ENCODE measurements around the gene POMGNT1.

POMGNT1 gene

GRCh38 chr1:46183926-46184557 lies 14.2 kb downstream of the POMGNT1 start:
- H3K4me3 ChIP-seq (ENCODE audit: low read depth, low read length) = no peak overlapping the region
- H3K9me3 ChIP-seq (ENCODE audit: control insufficient read depth, insufficient read depth, low read depth, low read length) = no peaks in the 10 kb centered on the region
- POLR2A ChIA-PET = interaction anchor here (0.7 to 1.3 kb wide), 7 partner anchors 10 to 131 kb away, joined by 3 to 8 read pairs (median 4); partner anchors contain the start of genes PIK3R3, POMGNT1 and RAD54L
- TF ChIP-seq KLF10 (tag by site-specific recombination; IDR thresholded peaks at IDR 0.05) = no peak
- TF ChIP-seq PRDM4 (tag by site-specific recombination; IDR thresholded peaks at IDR 0.05) = peak; percentile 53; the same call in 1 of the 2 replicates
- H3K36me3 ChIP-seq (ENCODE audit: control insufficient read depth in 2 of 2, insufficient read depth in 1 of 2, low read length in 2 of 2) = peaks cover 0 to 22% of the 10 kb centered on the region in 2 experiments; a peak in 1 of 3 replicates
- peaks cover 3% of the 10 kb centered on the region; the same call in 1 of the 2 replicates for H3K4me1 ChIP-seq (ENCODE audit: control insufficient read depth, insufficient read depth, low read length)
- CTCF ChIA-PET = interaction anchor here (6.2 to 9.3 kb wide), 2 partner anchors 40 to 148 kb away, joined by 71 to 148 read pairs; no protein-coding TSS in a partner anchor
- H3K27ac ChIP-seq (ENCODE audit: extremely low read depth, low read depth, low read length) = peak overlapping the region; percentile 66; the same call in 1 of the 2 replicates

DNA sequence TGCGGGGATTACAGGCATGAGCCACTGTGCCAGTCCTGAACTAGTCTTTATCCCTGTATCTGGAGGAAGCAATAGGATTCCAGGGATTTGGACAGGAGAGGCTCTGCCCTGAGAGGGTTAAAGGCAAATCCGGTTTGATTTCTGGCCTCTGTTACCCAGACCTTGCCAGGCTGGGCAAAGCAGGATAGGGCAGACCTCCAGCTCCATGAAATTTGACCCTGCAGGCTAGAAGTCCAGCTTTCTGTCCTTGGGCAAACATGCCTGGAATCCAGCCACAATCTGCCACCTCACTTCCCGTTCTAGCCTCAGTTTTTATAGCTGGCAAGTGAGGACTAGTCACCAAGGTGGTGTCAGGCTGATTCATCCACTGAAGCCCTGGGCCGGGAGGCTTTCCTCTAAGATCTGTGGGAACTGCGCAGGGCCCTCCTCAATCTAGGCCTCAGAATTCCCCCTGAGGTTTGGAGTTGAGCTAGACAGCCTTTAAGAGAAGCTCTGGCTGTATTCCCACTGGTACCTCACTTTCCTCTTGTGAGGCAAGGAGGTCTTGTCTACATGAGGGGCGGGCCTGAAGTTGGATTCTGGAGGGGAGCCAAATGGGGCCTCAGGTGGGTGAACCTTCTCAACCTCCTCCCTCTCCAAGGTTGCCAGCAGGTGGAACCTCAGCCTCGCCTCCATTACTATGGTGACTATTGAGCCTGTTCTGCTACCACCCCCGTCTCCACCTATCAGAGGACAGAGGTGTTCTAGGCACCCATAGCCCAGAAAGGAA lies 15.0 kb downstream of the POMGNT1 start:
- no peak overlapping the region for H3K4me3 ChIP-seq (ENCODE audit: low read depth, low read length)
- H3K27ac ChIP-seq (ENCODE audit: extremely low read depth, low read depth, low read length) = peak overlapping the region; percentile 66
- CTCF ChIA-PET = interaction anchor here (0.5 to 9.3 kb wide), 3 partner anchors 41 to 349 kb away, joined by 3 to 148 read pairs (median 71); no protein-coding TSS in a partner anchor
- POLR2A ChIA-PET = interaction anchor here (0.7 to 1.3 kb wide), 7 partner anchors 11 to 130 kb away, joined by 3 to 8 read pairs (median 4); partner anchors contain the start of genes PIK3R3, POMGNT1 and RAD54L
- peaks cover 0 to 14% of the 10 kb centered on the region in 2 experiments; a peak in 1 of 3 replicates for H3K36me3 ChIP-seq (ENCODE audit: control insufficient read depth in 2 of 2, insufficient read depth in 1 of 2, low read length in 2 of 2)
- H3K9me3 ChIP-seq (ENCODE audit: control insufficient read depth, insufficient read depth, low read depth, low read length) = no peaks in the 10 kb centered on the region
- peaks cover 3% of the 10 kb centered on the region; the same call in 1 of the 2 replicates for H3K4me1 ChIP-seq (ENCODE audit: control insufficient read depth, insufficient read depth, low read length)
- TF ChIP-seq ZNF585B (tag by site-specific recombination; IDR thresholded peaks at IDR 0.05) (no peak), ZNF626 (tag by site-specific recombination; IDR thresholded peaks at IDR 0.05) (no peak), BCL11A (tag by site-specific recombination; IDR thresholded peaks at IDR 0.05; ENCODE audit: low read depth) (no peak), AEBP2 (tag by site-specific recombination; IDR thresholded peaks at IDR 0.05; ENCODE audit: borderline replicate concordance) (no peak), ZNF549 (tag by site-specific recombination; IDR thresholded peaks at IDR 0.05) (no peak), ZBTB17 (tag by site-specific recombination; IDR thresholded peaks at IDR 0.05) (peak; percentile 68), SCRT1 (tag by site-specific recombination; IDR thresholded peaks at IDR 0.05; ENCODE audit: borderline replicate concordance) (0 out of 2 replicates have a peak, but pooled peaks have one; percentile 9), KLF9 (tag by site-specific recombination; IDR thresholded peaks at IDR 0.05; ENCODE audit: low read depth) (no peak), ZFP3 (tag by site-specific recombination; IDR thresholded peaks at IDR 0.05; ENCODE audit: low read depth) (no peak), ZFHX2 (tag by site-specific recombination; conservative IDR thresholded peaks at IDR 0.05) (0 out of 2 replicates have a peak, but pooled peaks have one; percentile 8)
- TF ChIP-seq, protein P1, sequence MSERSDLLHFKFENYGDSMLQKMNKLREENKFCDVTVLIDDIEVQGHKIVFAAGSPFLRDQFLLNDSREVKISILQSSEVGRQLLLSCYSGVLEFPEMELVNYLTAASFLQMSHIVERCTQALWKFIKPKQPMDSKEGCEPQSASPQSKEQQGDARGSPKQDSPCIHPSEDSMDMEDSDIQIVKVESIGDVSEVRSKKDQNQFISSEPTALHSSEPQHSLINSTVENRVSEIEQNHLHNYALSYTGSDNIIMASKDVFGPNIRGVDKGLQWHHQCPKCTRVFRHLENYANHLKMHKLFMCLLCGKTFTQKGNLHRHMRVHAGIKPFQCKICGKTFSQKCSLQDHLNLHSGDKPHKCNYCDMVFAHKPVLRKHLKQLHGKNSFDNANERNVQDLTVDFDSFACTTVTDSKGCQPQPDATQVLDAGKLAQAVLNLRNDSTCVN (tag by site-specific recombination; optimal IDR thresholded peaks at IDR 0.05) = no peak
- TF ChIP-seq, protein P2, sequence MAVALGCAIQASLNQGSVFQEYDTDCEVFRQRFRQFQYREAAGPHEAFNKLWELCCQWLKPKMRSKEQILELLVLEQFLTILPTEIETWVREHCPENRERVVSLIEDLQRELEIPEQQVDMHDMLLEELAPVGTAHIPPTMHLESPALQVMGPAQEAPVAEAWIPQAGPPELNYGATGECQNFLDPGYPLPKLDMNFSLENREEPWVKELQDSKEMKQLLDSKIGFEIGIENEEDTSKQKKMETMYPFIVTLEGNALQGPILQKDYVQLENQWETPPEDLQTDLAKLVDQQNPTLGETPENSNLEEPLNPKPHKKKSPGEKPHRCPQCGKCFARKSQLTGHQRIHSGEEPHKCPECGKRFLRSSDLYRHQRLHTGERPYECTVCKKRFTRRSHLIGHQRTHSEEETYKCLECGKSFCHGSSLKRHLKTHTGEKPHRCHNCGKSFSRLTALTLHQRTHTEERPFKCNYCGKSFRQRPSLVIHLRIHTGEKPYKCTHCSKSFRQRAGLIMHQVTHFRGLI (tag by site-specific recombination; IDR thresholded peaks at IDR 0.05) = no peak
- TF ChIP-seq, protein P3, sequence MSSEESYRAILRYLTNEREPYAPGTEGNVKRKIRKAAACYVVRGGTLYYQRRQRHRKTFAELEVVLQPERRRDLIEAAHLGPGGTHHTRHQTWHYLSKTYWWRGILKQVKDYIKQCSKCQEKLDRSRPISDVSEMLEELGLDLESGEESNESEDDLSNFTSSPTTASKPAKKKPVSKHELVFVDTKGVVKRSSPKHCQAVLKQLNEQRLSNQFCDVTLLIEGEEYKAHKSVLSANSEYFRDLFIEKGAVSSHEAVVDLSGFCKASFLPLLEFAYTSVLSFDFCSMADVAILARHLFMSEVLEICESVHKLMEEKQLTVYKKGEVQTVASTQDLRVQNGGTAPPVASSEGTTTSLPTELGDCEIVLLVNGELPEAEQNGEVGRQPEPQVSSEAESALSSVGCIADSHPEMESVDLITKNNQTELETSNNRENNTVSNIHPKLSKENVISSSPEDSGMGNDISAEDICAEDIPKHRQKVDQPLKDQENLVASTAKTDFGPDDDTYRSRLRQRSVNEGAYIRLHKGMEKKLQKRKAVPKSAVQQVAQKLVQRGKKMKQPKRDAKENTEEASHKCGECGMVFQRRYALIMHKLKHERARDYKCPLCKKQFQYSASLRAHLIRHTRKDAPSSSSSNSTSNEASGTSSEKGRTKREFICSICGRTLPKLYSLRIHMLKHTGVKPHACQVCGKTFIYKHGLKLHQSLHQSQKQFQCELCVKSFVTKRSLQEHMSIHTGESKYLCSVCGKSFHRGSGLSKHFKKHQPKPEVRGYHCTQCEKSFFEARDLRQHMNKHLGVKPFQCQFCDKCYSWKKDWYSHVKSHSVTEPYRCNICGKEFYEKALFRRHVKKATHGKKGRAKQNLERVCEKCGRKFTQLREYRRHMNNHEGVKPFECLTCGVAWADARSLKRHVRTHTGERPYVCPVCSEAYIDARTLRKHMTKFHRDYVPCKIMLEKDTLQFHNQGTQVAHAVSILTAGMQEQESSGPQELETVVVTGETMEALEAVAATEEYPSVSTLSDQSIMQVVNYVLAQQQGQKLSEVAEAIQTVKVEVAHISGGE (tag by site-specific recombination; conservative IDR thresholded peaks at IDR 0.05; ENCODE audit: low read depth) = no peak
- TF ChIP-seq, protein P4, sequence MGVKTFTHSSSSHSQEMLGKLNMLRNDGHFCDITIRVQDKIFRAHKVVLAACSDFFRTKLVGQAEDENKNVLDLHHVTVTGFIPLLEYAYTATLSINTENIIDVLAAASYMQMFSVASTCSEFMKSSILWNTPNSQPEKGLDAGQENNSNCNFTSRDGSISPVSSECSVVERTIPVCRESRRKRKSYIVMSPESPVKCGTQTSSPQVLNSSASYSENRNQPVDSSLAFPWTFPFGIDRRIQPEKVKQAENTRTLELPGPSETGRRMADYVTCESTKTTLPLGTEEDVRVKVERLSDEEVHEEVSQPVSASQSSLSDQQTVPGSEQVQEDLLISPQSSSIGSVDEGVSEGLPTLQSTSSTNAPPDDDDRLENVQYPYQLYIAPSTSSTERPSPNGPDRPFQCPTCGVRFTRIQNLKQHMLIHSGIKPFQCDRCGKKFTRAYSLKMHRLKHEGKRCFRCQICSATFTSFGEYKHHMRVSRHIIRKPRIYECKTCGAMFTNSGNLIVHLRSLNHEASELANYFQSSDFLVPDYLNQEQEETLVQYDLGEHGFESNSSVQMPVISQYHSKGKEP (tag by site-specific recombination; IDR thresholded peaks at IDR 0.05) = no peak
- TF ChIP-seq, protein P5, sequence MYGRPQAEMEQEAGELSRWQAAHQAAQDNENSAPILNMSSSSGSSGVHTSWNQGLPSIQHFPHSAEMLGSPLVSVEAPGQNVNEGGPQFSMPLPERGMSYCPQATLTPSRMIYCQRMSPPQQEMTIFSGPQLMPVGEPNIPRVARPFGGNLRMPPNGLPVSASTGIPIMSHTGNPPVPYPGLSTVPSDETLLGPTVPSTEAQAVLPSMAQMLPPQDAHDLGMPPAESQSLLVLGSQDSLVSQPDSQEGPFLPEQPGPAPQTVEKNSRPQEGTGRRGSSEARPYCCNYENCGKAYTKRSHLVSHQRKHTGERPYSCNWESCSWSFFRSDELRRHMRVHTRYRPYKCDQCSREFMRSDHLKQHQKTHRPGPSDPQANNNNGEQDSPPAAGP (tag by site-specific recombination; IDR thresholded peaks at IDR 0.05) = no peak
